Activated naive CD8-positive, alpha-beta T cell treated with anti-CD3 and anti-CD28 coated beads, Interleukin-2, amount 10 ng/mL, durations not matched to agents 7 days and 5 days (primary cell): ENCODE measurements around the gene KATNBL1. TPM values are rescaled to one million over a fixed set of nuclear protein-coding genes. Genes with fewer than 3 reads are reported as not detected.

Source experiments
- ATAC-seq: fragments of 150-1000 bp; cut with Tn5 transposase; one replicate; pipeline ENCODE4 v1.10.0; 2021; ENCODE audit warnings: low read depth, moderate library complexity
- POLR2A ChIA-PET: fragments of 350-600 bp; sonication (Branson Sonifier 250); formaldehyde crosslinking; loops from one replicate; lab custom pipeline; 2021; ENCODE audit warnings: antibody characterized with exemption; lab: Charles Lee
- DNase-seq: peaks from one replicate; pipeline ENCODE4 v3.0.0; 2021
- H3K27ac Mint-ChIP-seq: one replicate; pipeline ENCODE4 v1.8.0; 2022; ENCODE audit warnings: mild to moderate bottlenecking, mixed read lengths
- H3K27me3 Mint-ChIP-seq: one replicate; pipeline ENCODE4 v1.8.0; 2022; ENCODE audit warnings: mild to moderate bottlenecking, moderate library complexity, mixed read lengths
- H3K36me3 Mint-ChIP-seq: one replicate; pipeline ENCODE4 v1.8.0; 2021; ENCODE audit warnings: mild to moderate bottlenecking, mixed read lengths
- H3K4me1 Mint-ChIP-seq: one replicate; pipeline ENCODE4 v1.8.0; 2021; ENCODE audit warnings: mixed read lengths
- H3K4me3 Mint-ChIP-seq: one replicate; pipeline ENCODE4 v1.8.0; 2022; ENCODE audit warnings: mild to moderate bottlenecking, moderate library complexity, mixed read lengths
- H3K9me3 Mint-ChIP-seq: one replicate; pipeline ENCODE4 v1.8.0; 2021; ENCODE audit warnings: mixed read lengths
- total RNA-seq, 2 experiments: library from RNA; stranded (reverse); gene quantifications; one replicate each; pipeline ENCODE4 v1.2.3, GENCODE V29; 2021

Gene KATNBL1
- total RNA-seq, result 10 to 100 TPM; 49.1 to 49.5 TPM

GRCh38 chr15:34209421-34210282 is at the start of gene KATNBL1:
KATNBL1 (minus strand) TSS chr15:34210096; CDS start chr15:34163676, 46,420 bp downstream.
- H3K9me3 Mint-ChIP-seq, result no peaks in the 10 kb centered on the region
- peak within 1 kb of the TSS; percentile 91 for H3K4me3 Mint-ChIP-seq
- H3K27ac Mint-ChIP-seq, result peak within 1 kb of the TSS; percentile 84
- H3K36me3 Mint-ChIP-seq, result peaks cover 11% of the 10 kb centered on the region
- ATAC-seq, result peak; percentile 94
- DNase-seq, result peak; percentile 98
- POLR2A ChIA-PET, result interaction anchor here (0.5 to 2.6 kb wide), 16 partner anchors 15 to 778 kb away, joined by 3 to 16 read pairs (median 3); partner anchors contain the start of genes EMC4, EMC7, GOLGA8B and LPCAT4
- peaks cover 17% of the 10 kb centered on the region for H3K4me1 Mint-ChIP-seq
- peaks cover 6% of the 10 kb centered on the region for H3K27me3 Mint-ChIP-seq

- Mint-ChIP-seq H3K4me3 (no peak overlapping the region), H3K27ac (no peak overlapping the region), H3K36me3 (peaks cover 13% of the 10 kb centered on the region), H3K4me1 (peaks cover 1% of the 10 kb centered on the region), H3K9me3 (no peaks in the 10 kb centered on the region), H3K27me3 (no peaks in the 10 kb centered on the region)
- ATAC-seq, result no peak
- POLR2A ChIA-PET, result no interaction called here
- no peak for DNase-seq
Measured at GRCh38 chr15:34259566-34259965, 49.7 kb upstream of the KATNBL1 start.

- no peak for DNase-seq
- Mint-ChIP-seq H3K36me3 (peaks cover 20% of the 10 kb centered on the region), H3K9me3 (no peaks in the 10 kb centered on the region), H3K4me3 (no peak overlapping the region), H3K27me3 (no peaks in the 10 kb centered on the region), H3K4me1 (no peaks in the 10 kb centered on the region), H3K27ac (no peak overlapping the region)
- no peak for ATAC-seq
- POLR2A ChIA-PET, result no interaction called here
Measured at GRCh38 chr15:34258151-34258550, 48.3 kb upstream of the KATNBL1 start.

- Mint-ChIP-seq H3K27me3 (no peaks in the 10 kb centered on the region), H3K4me1 (no peaks in the 10 kb centered on the region), H3K9me3 (no peaks in the 10 kb centered on the region), H3K4me3 (no peak overlapping the region), H3K36me3 (peaks cover 20% of the 10 kb centered on the region), H3K27ac (no peak overlapping the region)
- POLR2A ChIA-PET, result no interaction called here
- no peak for ATAC-seq
- DNase-seq, result no peak
Measured at GRCh38 chr15:34252545-34252944, 42.6 kb upstream of the KATNBL1 start.

GRCh38 chr15:34248190-34248589 is 38.3 kb upstream of the KATNBL1 start:
- DNase-seq (no peak), ATAC-seq (no peak)
- no peaks in the 10 kb centered on the region for H3K27me3 Mint-ChIP-seq
- H3K4me3 Mint-ChIP-seq, result no peak overlapping the region
- POLR2A ChIA-PET, result interaction anchor here (0.7 kb wide), 1 partner anchor 24 kb away, joined by 3 read pairs; no protein-coding TSS in a partner anchor
- no peak overlapping the region for H3K27ac Mint-ChIP-seq
- peaks cover 10% of the 10 kb centered on the region for H3K36me3 Mint-ChIP-seq
- H3K4me1 Mint-ChIP-seq, result no peaks in the 10 kb centered on the region
- no peaks in the 10 kb centered on the region for H3K9me3 Mint-ChIP-seq

GRCh38 chr15:34246276-34246976 is 36.5 kb upstream of the KATNBL1 start:
- POLR2A ChIA-PET, result no interaction called here
- Mint-ChIP-seq H3K9me3 (no peaks in the 10 kb centered on the region), H3K27me3 (no peaks in the 10 kb centered on the region), H3K4me3 (no peak overlapping the region), H3K27ac (no peak overlapping the region), H3K4me1 (no peaks in the 10 kb centered on the region), H3K36me3 (peaks cover 10% of the 10 kb centered on the region)
- ATAC-seq (no peak), DNase-seq (no peak)

- H3K27me3 Mint-ChIP-seq, result no peaks in the 10 kb centered on the region
- ATAC-seq, result no peak
- DNase-seq, result no peak
- peaks cover 16% of the 10 kb centered on the region for H3K36me3 Mint-ChIP-seq
- H3K27ac Mint-ChIP-seq, result no peak overlapping the region
- H3K4me1 Mint-ChIP-seq, result peaks cover 16% of the 10 kb centered on the region
- POLR2A ChIA-PET, result no interaction called here
- no peak overlapping the region for H3K4me3 Mint-ChIP-seq
- no peaks in the 10 kb centered on the region for H3K9me3 Mint-ChIP-seq
Measured at GRCh38 chr15:34243226-34243625, 33.3 kb upstream of the KATNBL1 start.

GRCh38 chr15:34242331-34242710 is 32.4 kb upstream of the KATNBL1 start:
- Mint-ChIP-seq H3K27me3 (no peaks in the 10 kb centered on the region), H3K4me3 (no peak overlapping the region), H3K27ac (no peak overlapping the region), H3K4me1 (peaks cover 16% of the 10 kb centered on the region), H3K9me3 (no peaks in the 10 kb centered on the region), H3K36me3 (peaks cover 19% of the 10 kb centered on the region)
- no peak for ATAC-seq
- DNase-seq, result no peak
- POLR2A ChIA-PET, result interaction anchor here (1.0 to 2.3 kb wide), 3 partner anchors 94 to 125 kb away, joined by 6 to 11 read pairs (median 6); partner anchors contain the start of genes LPCAT4 and NOP10

- Mint-ChIP-seq H3K27ac (no peak overlapping the region), H3K27me3 (no peaks in the 10 kb centered on the region), H3K4me1 (peaks cover 16% of the 10 kb centered on the region), H3K4me3 (no peak overlapping the region), H3K9me3 (no peaks in the 10 kb centered on the region), H3K36me3 (peaks cover 22% of the 10 kb centered on the region)
- ATAC-seq (peak; percentile 62), DNase-seq (no peak)
- POLR2A ChIA-PET, result interaction anchor here (0.5 to 2.3 kb wide), 5 partner anchors 94 to 125 kb away, joined by 3 to 11 read pairs (median 6); partner anchors contain the start of genes LPCAT4 and NOP10
Measured at GRCh38 chr15:34241376-34242330, 31.8 kb upstream of the KATNBL1 start.

GRCh38 chr15:34240537-34240936 is 30.6 kb upstream of the KATNBL1 start:
- ATAC-seq (no peak), DNase-seq (no peak)
- no peak overlapping the region for H3K27ac Mint-ChIP-seq
- H3K36me3 Mint-ChIP-seq, result peaks cover 25% of the 10 kb centered on the region
- H3K4me3 Mint-ChIP-seq, result no peak overlapping the region
- H3K9me3 Mint-ChIP-seq, result no peaks in the 10 kb centered on the region
- POLR2A ChIA-PET, result interaction anchor here (1.6 to 2.3 kb wide), 2 partner anchors 97 to 127 kb away, joined by 3 to 11 read pairs; partner anchors contain the start of gene LPCAT4
- H3K27me3 Mint-ChIP-seq, result no peaks in the 10 kb centered on the region
- H3K4me1 Mint-ChIP-seq, result peaks cover 16% of the 10 kb centered on the region

GRCh38 chr15:34239151-34239808 is 29.4 kb upstream of the KATNBL1 start:
- peak overlapping the region; percentile 55 for H3K4me3 Mint-ChIP-seq
- POLR2A ChIA-PET, result no interaction called here
- DNase-seq, result no peak
- peaks cover 25% of the 10 kb centered on the region for H3K36me3 Mint-ChIP-seq
- no peaks in the 10 kb centered on the region for H3K9me3 Mint-ChIP-seq
- H3K27me3 Mint-ChIP-seq, result no peaks in the 10 kb centered on the region
- peak overlapping the region; percentile 82 for H3K27ac Mint-ChIP-seq
- peaks cover 16% of the 10 kb centered on the region for H3K4me1 Mint-ChIP-seq
- peak; percentile 71 for ATAC-seq

- H3K4me3 Mint-ChIP-seq, result no peak overlapping the region
- no peaks in the 10 kb centered on the region for H3K9me3 Mint-ChIP-seq
- no peaks in the 10 kb centered on the region for H3K27me3 Mint-ChIP-seq
- no peaks in the 10 kb centered on the region for H3K4me1 Mint-ChIP-seq
- POLR2A ChIA-PET, result interaction anchor here (1.3 kb wide), 1 partner anchor 105 kb away, joined by 4 read pairs; no protein-coding TSS in a partner anchor
- DNase-seq (no peak), ATAC-seq (no peak)
- H3K27ac Mint-ChIP-seq, result no peak overlapping the region
- H3K36me3 Mint-ChIP-seq, result peaks cover 28% of the 10 kb centered on the region
Measured at GRCh38 chr15:34233614-34234013, 23.7 kb upstream of the KATNBL1 start.
